GM19239 (cell line): ENCODE measurements around the gene MLF2.
"Not testable (repeated sequence)": the region's sequence is repeated elsewhere in the genome, so short reads cannot be mapped to it uniquely, and the experiment has no call there.

Experiments
- DNase-seq: peaks from one replicate; pipeline ENCODE4 v3.0.0; 2011; ENCODE audit warnings: low spot score; ENCODE audit not compliant: insufficient read length
- FAIRE-seq: peaks from 2 replicates; lab custom pipeline; 2011; peaks lifted over from hg19 to GRCh38; lab: Jason Lieb, UNC

The MLF2 gene

GRCh38 chr12:6742834-6743233 lies 10.1 kb downstream of the MLF2 start:
- DNase-seq, result no peak
- FAIRE-seq, result no peak

DNA sequence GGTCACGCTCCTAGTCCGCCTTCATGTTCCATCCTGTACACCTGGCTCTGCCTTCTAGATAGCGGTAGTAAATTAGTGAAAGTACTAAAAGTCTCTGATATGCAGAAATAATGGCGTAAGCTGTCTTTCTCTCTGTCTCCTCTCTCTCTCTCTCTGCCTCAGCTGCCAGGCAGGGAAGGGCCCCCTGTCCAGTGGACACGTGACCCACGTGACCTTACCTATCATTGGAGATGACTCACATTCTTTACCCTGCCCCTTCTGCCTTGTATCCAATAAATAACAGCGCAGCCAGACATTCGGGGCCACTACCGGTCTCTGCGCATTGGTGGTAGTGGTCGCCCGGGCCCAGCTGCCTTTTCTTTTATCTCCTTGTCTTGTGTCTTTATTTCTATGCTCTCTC lies 10.9 kb downstream of the MLF2 start:
- not testable (repeated sequence) for FAIRE-seq, DNase-seq

- DNase-seq (no peak), FAIRE-seq (no peak)
Observed at GRCh38 chr12:6736754-6737153, 16.2 kb downstream of the MLF2 start.

DNA sequence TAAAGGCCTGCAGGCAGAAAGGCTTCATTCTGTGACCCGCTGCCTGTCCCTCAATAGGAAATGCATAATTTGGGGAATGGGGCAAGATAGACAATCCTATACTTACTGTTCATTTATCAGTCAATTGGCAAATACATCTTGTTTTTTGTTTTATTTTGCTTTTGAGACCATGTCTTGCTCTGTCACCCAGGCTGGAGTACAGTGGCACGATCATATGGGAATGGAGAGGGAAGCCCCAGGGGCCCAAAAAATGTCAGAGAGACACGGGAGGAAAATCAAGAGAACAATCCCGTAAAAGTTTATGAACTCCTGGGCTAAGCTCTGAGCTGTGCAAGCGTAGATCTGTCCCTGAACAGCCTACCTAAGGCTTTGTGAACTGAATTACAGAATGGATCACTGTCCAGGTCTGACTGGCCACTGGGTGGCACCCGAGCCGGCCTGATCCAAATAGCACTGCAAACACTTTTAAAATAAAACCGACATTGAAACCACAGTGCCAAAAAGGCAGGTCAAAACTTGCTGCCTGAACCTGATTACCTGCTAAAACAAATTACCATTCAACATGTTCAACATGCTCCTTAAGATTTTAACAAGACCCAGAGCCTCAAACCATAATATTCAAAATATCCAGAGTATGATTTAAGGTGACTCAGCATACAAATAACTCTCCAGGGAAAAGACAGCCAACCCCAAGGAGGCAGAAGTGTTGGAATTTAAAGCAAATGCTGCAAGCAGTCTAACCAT lies 17.3 kb downstream of the MLF2 start:
- DNase-seq (peak; percentile 43), FAIRE-seq (peak; percentile 44)

DNA sequence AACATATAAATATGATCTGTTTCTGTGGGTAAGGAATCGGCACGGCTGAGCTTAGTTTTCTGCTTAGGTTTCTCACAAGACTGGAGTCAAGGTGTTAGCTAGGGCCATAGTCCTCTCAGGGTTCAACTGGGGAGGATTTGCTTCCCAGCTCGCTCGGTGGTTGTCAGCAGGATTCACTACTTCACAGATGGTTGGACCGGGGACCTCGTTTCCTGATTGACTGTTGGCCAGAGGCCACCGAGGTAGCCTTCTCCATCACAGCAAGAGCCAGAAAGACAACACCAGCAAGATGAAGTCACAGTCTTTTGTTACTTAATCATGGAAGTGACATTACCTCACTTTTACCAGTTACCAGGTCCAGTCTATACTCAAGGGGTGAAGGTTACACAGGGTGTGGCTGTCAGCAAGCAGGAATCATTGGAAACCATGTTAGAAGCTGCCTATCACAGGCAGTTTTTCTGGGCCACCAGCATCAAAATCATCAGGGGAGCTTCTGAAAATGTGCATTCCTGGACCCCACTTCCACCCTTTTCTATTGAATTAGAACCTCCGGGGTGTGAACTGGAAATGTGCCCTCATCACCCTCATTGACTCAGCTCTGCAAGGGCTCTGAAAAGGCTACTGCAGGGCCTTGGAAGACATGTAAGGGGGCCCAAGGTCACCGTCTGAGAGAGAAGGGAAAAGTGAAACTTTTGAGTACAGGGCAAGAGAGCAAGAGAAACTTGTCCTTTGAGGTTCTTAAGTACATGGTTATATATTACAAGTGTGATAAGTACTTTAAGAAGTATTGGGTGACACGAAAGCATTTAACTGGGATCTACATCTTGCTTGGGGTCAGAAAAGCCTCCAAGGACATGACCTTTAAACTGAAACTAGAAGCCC lies 18.2 kb downstream of the MLF2 start:
- DNase-seq (no peak), FAIRE-seq (no peak)

DNA sequence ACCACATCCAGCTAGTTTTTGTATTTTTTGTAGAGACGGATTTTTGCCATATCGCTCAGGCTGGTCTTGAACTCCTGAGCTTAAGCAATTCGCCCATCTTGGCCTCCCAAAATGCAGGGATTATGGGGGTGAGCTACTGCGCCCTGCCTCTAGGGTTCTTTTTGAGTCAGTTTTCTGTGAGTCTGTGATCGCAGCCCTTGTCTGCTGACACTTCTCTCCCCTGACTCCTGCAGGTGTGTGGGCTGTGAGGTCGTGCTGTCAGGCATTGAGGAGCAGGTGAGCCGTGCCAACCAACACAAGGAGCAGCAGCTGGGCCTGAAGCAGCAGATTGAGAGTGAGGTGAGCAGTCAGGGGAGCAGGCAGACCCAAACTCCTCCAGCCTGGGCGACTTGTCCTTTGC lies 22.8 kb downstream of the MLF2 start:
- no peak for DNase-seq
- FAIRE-seq, result no peak

GRCh38 chr12:6729186-6729585 lies 23.8 kb downstream of the MLF2 start:
- no peak for DNase-seq
- FAIRE-seq, result no peak

GRCh38 chr12:6725350-6725749 lies 27.6 kb downstream of the MLF2 start:
- DNase-seq, result no peak
- no peak for FAIRE-seq

DNA sequence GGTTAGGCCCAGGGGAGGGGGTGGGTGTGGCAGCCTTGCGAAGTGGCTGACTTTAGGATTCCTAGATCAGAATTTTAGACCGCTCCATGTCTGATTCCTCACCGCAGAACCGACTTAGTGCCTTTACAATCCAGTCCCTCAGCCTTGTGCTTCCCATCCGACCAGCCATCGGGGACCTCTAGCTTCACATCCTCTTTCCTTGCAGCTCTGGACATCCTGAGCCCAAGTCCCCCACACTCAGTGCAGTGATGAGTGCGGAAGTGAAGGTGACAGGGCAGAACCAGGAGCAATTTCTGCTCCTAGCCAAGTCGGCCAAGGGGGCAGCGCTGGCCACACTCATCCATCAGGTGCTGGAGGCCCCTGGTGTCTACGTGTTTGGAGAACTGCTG lies 28.5 kb downstream of the MLF2 start:
- FAIRE-seq (no peak), DNase-seq (no peak)

GRCh38 chr12:6723607-6724408 lies 29.1 kb downstream of the MLF2 start, which contains the start of gene COPS7A:
Gene COPS7A, plus strand, starts transcription at chr12:6724046. Its CDS starts 611 bp downstream, at chr12:6724657.
- FAIRE-seq (peak; percentile 99), DNase-seq (peak; percentile 95)

DNA sequence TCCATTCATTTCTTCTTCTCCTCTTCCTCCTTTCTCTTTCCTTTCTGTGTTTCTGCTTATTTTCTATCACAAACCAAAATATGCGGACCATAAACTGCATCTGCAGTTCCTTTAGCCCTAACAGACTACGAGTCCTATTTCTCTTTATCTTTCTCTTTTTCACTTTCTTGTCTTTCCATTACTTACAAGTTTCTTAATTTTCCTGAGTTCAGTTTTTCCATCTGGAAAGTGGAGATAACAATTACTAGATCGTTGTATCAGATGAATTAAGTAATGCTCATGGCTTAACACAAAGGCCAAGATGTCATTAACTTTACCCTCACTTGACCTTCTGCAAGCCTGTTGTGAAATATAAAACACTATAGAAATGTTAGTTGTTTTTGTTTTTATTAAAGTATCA lies 30.1 kb downstream of the MLF2 start:
- no peak for FAIRE-seq
- DNase-seq, result no peak

DNA sequence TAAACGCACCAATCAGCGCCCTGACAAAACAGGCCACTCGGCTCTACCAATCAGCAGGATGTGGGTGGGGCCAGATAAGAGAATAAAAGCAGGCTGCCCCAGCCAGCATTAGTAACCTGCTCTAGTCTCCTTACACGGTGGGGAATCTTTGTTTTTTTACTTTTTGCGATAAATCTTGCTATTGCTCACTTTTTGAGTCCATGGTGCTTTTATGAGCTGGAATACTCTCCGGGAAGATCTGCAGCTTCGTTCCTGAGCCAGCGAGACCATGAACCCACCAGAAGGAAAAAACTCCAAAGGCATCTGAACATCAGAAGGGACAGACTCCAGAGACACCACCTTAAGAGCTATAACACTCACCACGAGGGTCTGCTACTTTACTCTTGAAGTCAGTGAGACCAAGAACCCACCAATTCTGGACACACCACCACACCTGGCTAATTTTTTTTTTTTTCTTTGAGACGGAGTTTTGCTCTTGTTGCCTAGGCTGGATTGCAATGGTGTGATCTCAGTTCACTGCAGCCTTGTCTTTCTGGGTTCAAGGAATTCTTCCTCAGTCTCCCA lies 36.0 kb downstream of the MLF2 start:
- FAIRE-seq (no peak), DNase-seq (no peak)

- not testable (repeated sequence) for DNase-seq, FAIRE-seq
Observed at GRCh38 chr12:6716031-6716873, 36.7 kb downstream of the MLF2 start.

GRCh38 chr12:6708960-6709394 lies 44.0 kb downstream of the MLF2 start:
- DNase-seq, result no peak
- no peak for FAIRE-seq

- not testable (repeated sequence) for FAIRE-seq, DNase-seq
Observed at GRCh38 chr12:6708351-6708750, 44.6 kb downstream of the MLF2 start.

GRCh38 chr12:6703631-6704030 lies 49.3 kb downstream of the MLF2 start:
- DNase-seq, result no peak

DNA sequence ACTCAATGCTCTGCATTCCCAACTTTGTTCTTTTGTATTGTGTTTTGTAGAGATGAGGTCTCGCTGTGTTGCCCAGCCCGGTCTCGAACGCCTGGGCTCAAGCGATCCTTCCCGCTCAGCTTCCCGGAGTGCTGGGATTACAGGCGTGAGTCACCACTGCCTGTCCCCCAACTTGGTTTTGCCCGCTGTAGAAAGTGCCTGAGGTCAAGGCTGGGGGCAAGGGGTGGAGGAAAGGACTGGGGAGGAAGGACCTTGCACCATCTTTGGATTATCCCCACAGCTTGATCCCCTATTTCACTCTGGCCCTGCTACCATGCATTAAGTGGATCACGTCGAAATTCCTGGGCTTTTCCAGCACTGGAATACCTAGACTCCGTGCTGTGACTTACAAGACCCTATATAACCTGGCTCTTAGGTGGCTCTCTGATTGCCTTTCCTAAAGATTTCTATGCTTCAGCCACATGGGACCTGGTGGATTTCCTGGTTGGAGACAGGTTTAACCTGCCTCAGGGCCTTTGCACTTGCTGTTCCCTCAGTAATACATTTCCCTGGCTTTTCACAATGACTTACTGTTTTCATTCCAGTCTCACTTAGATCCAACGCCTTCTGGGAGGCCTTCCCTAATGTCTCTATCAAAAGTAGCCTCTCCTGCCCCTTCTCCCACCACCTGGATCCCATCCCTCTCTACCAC lies 51.7 kb downstream of the MLF2 start:
- DNase-seq (no peak), FAIRE-seq (peak; percentile 51)

More at GRCh38 chr12:6703631-6704030, 49.3 kb downstream of the MLF2 start:
- FAIRE-seq, result no peak

DNA sequence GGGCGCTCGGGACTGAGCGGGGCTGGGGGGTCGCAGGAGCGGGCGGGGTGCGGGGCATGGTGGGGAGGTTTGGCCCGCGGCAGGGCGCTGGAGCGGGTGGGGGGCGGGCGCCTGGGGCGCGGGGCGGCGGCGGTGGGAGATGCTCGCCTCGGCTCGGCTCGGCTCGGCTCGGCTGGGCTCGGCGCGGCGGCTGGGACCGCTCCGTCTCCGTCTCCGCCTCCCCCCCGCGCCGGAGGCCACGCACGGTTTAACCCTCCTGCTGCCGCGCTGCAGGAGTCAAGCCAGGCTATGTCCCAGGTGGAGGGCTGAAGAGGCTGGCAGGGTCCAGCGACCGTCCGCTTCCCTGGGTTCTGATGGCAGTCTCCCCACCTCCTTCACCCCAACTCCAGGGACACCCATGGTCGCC lies 52.3 kb downstream of the MLF2 start, which contains the start of gene PIANP:
Gene PIANP, minus strand, starts transcription at position 170 of the 406 bp plus-strand sequence. CDS start 2,754 bp downstream, outside the sequence.
- DNase-seq (no peak), FAIRE-seq (no peak)
